CD14-positive monocyte (primary cell): ENCODE measurements around the gene DHRS9. TPM values are rescaled to one million over a fixed set of nuclear protein-coding genes. Genes with fewer than 3 reads are reported as not detected.

Source experiments
- DNase-seq, 3 donors: peaks; one replicate each; pipeline ENCODE4 v3.0.0-alpha.2; 2011 to 2022
- H2AFZ ChIP-seq: 2 replicates; pipeline ENCODE4 v1.6.0; 2012; ENCODE audit warnings: mild to moderate bottlenecking, low read depth, low read length, inconsistent platforms; ENCODE audit not compliant: insufficient read depth, poor library complexity, severe bottlenecking
- H3K27ac ChIP-seq, 2 donors: 1 replicate in 1 of 2; 2 replicates in 1 of 2; pipeline ENCODE4 v1.5.1; 2012 to 2013; ENCODE audit warnings: low read length in 2 of 2, control low read depth in 1 of 2, inconsistent platforms in 1 of 2, low read depth in 1 of 2, mild to moderate bottlenecking in 1 of 2
- H3K27me3 ChIP-seq, 2 donors: one replicate each; pipeline versions ENCODE4 v1.6.0 to v1.6.1; 2011 to 2013; ENCODE audit warnings: low read length in 2 of 2; ENCODE audit not compliant: control insufficient read depth in 2 of 2, insufficient read depth in 2 of 2
- H3K36me3 ChIP-seq, 2 donors: replicated peaks in 1 of 2; 1 replicate in 1 of 2; 2 replicates in 1 of 2; pipeline versions ENCODE4 v1.5.1 to v1.6.1; 2012 to 2013; ENCODE audit warnings: low read length in 2 of 2, control low read depth in 1 of 2, inconsistent platforms in 1 of 2, mild to moderate bottlenecking in 1 of 2; ENCODE audit not compliant: insufficient read depth in 2 of 2, control insufficient read depth in 1 of 2
- H3K4me1 ChIP-seq, 2 donors: 1 replicate in 1 of 2; 2 replicates in 1 of 2; pipeline versions ENCODE4 v1.5.1 to v1.6.1; 2012 to 2013; ENCODE audit warnings: low read length in 2 of 2, control low read depth in 1 of 2, inconsistent platforms in 1 of 2, mild to moderate bottlenecking in 1 of 2, moderate library complexity in 1 of 2; ENCODE audit not compliant: insufficient read depth in 2 of 2, control insufficient read depth in 1 of 2
- H3K4me2 ChIP-seq: replicated peaks from 2 replicates; pipeline ENCODE3; 2012; ENCODE audit warnings: low read length, moderate library complexity, mild to moderate bottlenecking; ENCODE audit not compliant: poor library complexity, severe bottlenecking; ENCODE audit errors: extremely low read depth
- H3K4me3 ChIP-seq, 3 experiments: fragments of 200-600 bp in 1 of 3; sonication (generic) in 1 of 3; replicated peaks in 1 of 3; 1 replicate in 2 of 3; 2 replicates in 1 of 3; pipeline ENCODE4 v1.5.1; 2011 to 2013; ENCODE audit warnings: low read length in 3 of 3, mild to moderate bottlenecking in 3 of 3, control low read depth in 2 of 3, low read depth in 2 of 3, inconsistent platforms in 1 of 3, moderate library complexity in 1 of 3
- H3K79me2 ChIP-seq: 2 replicates; pipeline ENCODE4 v1.6.0; 2012; ENCODE audit warnings: mild to moderate bottlenecking, control low read depth, inconsistent platforms, low read length, moderate library complexity; ENCODE audit not compliant: insufficient read depth
- H3K9ac ChIP-seq: 2 replicates; pipeline ENCODE4 v1.6.0; 2017; ENCODE audit warnings: low read length, mild to moderate bottlenecking; ENCODE audit not compliant: insufficient read depth, poor library complexity, severe bottlenecking
- H3K9me3 ChIP-seq, 2 donors: replicated peaks in 1 of 2; 1 replicate in 1 of 2; 2 replicates in 1 of 2; pipeline versions ENCODE4 v1.5.1 to v1.6.1; 2012 to 2013; ENCODE audit warnings: low read length in 2 of 2, control low read depth in 1 of 2; ENCODE audit not compliant: control insufficient read depth in 1 of 2, insufficient read depth in 1 of 2
- H4K20me1 ChIP-seq: 2 replicates; pipeline ENCODE4 v1.6.0; 2012; ENCODE audit warnings: mild to moderate bottlenecking, low read length, control low read depth, moderate library complexity; ENCODE audit not compliant: insufficient read depth
- H3K27ac Mint-ChIP-seq, 7 donors: one replicate each; pipeline ENCODE4 v1.8.0; 2020; ENCODE audit warnings: mild to moderate bottlenecking in 7 of 7, mixed read lengths in 7 of 7, moderate library complexity in 6 of 7, inconsistent platforms in 2 of 7
- H3K27me3 Mint-ChIP-seq, 3 donors: one replicate each; pipeline ENCODE4 v1.8.0; 2021 to 2022; ENCODE audit warnings: low read depth in 3 of 3, mild to moderate bottlenecking in 3 of 3, mixed read lengths in 3 of 3, moderate library complexity in 3 of 3, inconsistent platforms in 1 of 3
- H3K36me3 Mint-ChIP-seq, 2 donors: one replicate each; pipeline ENCODE4 v1.8.0; 2020; ENCODE audit warnings: mixed read lengths in 2 of 2, inconsistent platforms in 1 of 2, mild to moderate bottlenecking in 1 of 2
- H3K4me1 Mint-ChIP-seq: one replicate; pipeline ENCODE4 v1.8.0; 2020; ENCODE audit warnings: mild to moderate bottlenecking, mixed read lengths
- H3K4me3 Mint-ChIP-seq, 2 donors: one replicate each; pipeline ENCODE4 v1.8.0; 2020; ENCODE audit warnings: mild to moderate bottlenecking in 2 of 2, mixed read lengths in 2 of 2, moderate library complexity in 1 of 2
- H3K9me3 Mint-ChIP-seq, 7 donors: one replicate each; pipeline ENCODE4 v1.8.0; 2020 to 2022; ENCODE audit warnings: mixed read lengths in 7 of 7, mild to moderate bottlenecking in 6 of 7, moderate library complexity in 6 of 7, inconsistent platforms in 2 of 7
- WGBS: methylation state at CpG from one replicate; pipeline ENCODE4 v1.1.5; 2013; ENCODE audit warnings: missing lambda C conversion rate; ENCODE audit not compliant: insufficient coverage; 5-methylcytosine and 5-hydroxymethylcytosine counted together
- intact Hi-C, 2 donors: fragments of 100-400 bp; cut with micrococcal nuclease; formaldehyde crosslinking; loops; one replicate each; pipeline versions ENCODE4 v1.15.0 to v1.15.1; 2023
- polyA plus RNA-seq, 3 donors: library from polyadenylated mRNA; depleted of rRNA in 1 of 3; unstranded in 2 of 3; stranded (reverse) in 1 of 3; fragments of 300-500 nt in 2 of 3; fragments of >200 nt in 1 of 3; fragmentation: Illumina TruSeq in 2 of 3; gene quantifications; 1 replicate in 2 of 3; 2 replicates in 1 of 3; pipeline ENCODE4 v1.2.3, GENCODE V29; 2012 to 2021
- TF ChIP-seq, protein P1 (sequence below): fragments of 200-600 bp; IDR thresholded peaks from one replicate; pipeline ENCODE4 v1.8.0; 2022; ENCODE audit warnings: antibody characterized with exemption, mild to moderate bottlenecking

DHRS9 gene
- polyA plus RNA-seq, 3 donors, result 10.0 to 12.9 (median 10.0) TPM

DNA sequence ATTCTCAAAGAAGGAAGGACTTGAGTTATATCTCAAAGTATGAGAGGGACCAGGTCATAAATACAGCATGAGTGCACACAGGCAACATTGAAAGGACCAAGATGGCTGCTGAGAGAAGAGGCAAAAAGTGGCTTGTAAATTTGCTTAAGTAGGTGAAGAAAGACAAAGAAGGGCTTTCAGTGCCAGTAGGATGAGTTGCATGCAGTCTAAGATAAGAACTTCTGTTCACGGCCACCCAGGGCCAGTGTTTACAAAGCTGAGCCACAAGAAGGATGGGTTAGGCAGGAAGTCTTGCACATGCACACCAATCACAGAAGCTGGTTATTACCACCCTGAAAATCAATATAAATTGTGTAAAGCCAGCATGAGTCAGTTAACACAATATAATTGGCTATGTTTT is 35.1 kb upstream of the DHRS9 start:
- Histone ChIP-seq H4K20me1 (no peaks in the 10 kb centered on the region), H3K27me3 (no peaks in the 10 kb centered on the region), H3K9me3 (no peaks in the 10 kb centered on the region), H3K9ac (no peak overlapping the region), H2AFZ (no peak overlapping the region), H3K27ac (no peak overlapping the region), H3K4me1 (peaks cover 29 to 36% of the 10 kb centered on the region in 2 donors), H3K36me3 (no peaks in the 10 kb centered on the region), H3K79me2 (no peaks in the 10 kb centered on the region), H3K4me2 (no peak overlapping the region), H3K4me3 (no peak overlapping the region)
- Mint-ChIP-seq H3K4me3 (no peak overlapping the region), H3K4me1 (peaks cover 38% of the 10 kb centered on the region), H3K9me3 (peaks cover 0 to 12% (median 6%) of the 10 kb centered on the region in 7 donors), H3K36me3 (no peaks in the 10 kb centered on the region), H3K27me3 (peaks cover 0 to 2% (median 1%) of the 10 kb centered on the region in 3 donors), H3K27ac (no peak overlapping the region)
- WGBS, result no CpG with 5 or more reads among the region's 1 CpG
- TF ChIP-seq, protein P1, sequence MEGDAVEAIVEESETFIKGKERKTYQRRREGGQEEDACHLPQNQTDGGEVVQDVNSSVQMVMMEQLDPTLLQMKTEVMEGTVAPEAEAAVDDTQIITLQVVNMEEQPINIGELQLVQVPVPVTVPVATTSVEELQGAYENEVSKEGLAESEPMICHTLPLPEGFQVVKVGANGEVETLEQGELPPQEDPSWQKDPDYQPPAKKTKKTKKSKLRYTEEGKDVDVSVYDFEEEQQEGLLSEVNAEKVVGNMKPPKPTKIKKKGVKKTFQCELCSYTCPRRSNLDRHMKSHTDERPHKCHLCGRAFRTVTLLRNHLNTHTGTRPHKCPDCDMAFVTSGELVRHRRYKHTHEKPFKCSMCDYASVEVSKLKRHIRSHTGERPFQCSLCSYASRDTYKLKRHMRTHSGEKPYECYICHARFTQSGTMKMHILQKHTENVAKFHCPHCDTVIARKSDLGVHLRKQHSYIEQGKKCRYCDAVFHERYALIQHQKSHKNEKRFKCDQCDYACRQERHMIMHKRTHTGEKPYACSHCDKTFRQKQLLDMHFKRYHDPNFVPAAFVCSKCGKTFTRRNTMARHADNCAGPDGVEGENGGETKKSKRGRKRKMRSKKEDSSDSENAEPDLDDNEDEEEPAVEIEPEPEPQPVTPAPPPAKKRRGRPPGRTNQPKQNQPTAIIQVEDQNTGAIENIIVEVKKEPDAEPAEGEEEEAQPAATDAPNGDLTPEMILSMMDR, result no peak
- no peak for DNase-seq
- intact Hi-C loops, result loop anchor here in 1 of 2 donors (10.0 kb wide), 1 partner anchor 59 kb away; no protein-coding TSS in a partner anchor

DNA sequence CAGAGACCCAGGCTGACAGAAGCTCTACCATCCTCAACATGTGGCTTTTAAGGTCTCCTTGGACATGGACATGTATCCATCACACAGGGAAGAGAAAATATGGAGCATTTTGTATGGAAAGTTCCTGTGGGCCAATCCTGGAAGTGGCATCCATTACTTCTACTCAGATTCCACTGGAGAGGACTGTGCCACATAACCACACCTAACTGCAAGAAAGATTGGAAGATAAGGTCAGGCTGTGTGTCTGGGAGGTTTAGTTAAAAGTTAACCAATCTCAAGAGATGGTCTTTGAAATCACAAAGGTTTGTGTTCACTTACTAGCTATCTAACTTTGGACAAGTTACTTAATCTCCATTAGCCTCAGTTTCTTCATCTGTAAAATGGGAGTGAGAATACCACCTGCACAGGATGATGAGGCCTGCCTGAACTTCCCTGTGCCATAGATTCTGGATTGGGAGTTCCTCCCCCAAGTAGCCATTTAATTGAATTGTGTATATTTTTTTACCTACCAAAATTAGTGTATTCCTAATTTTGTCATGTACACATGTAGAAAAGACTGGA is 34.3 kb upstream of the DHRS9 start:
- H3K4me3 Mint-ChIP-seq, result no peak overlapping the region
- H3K9me3 ChIP-seq, result no peaks in the 10 kb centered on the region
- H2AFZ ChIP-seq, result no peak overlapping the region
- H3K36me3 Mint-ChIP-seq, result no peaks in the 10 kb centered on the region
- H3K4me1 ChIP-seq, result peaks cover 38 to 44% of the 10 kb centered on the region in 2 donors
- H3K79me2 ChIP-seq, result no peaks in the 10 kb centered on the region
- no peak for DNase-seq
- no peak overlapping the region for H3K27ac ChIP-seq
- H4K20me1 ChIP-seq, result no peaks in the 10 kb centered on the region
- H3K9ac ChIP-seq, result no peak overlapping the region
- no peak overlapping the region for H3K4me3 ChIP-seq
- peaks cover 2 to 12% (median 6%) of the 10 kb centered on the region in 7 donors for H3K9me3 Mint-ChIP-seq
- intact Hi-C loops, result loop anchor here (5.0 to 10.0 kb wide), 2 partner anchors 37 to 60 kb away; no protein-coding TSS in a partner anchor
- no peak overlapping the region for H3K27ac Mint-ChIP-seq
- no peak overlapping the region for H3K4me2 ChIP-seq
- TF ChIP-seq, protein P1, result no peak
- H3K27me3 ChIP-seq, result no peaks in the 10 kb centered on the region
- no peaks in the 10 kb centered on the region for H3K36me3 ChIP-seq
- H3K27me3 Mint-ChIP-seq, result peaks cover 0 to 2% (median 1%) of the 10 kb centered on the region in 3 donors
- H3K4me1 Mint-ChIP-seq, result peaks cover 46% of the 10 kb centered on the region
